A204.1 (cell line): ENCODE results near the gene AJM1.
A peak's percentile ranks its signal among the peaks of the same experiment; 100 is the strongest.

ENCODE experiments used
- FAIRE-seq: peaks from 2 replicates; lab custom pipeline; 2012; peaks lifted over from hg19 to GRCh38; lab: Jason Lieb, UNC

Gene AJM1

DNA sequence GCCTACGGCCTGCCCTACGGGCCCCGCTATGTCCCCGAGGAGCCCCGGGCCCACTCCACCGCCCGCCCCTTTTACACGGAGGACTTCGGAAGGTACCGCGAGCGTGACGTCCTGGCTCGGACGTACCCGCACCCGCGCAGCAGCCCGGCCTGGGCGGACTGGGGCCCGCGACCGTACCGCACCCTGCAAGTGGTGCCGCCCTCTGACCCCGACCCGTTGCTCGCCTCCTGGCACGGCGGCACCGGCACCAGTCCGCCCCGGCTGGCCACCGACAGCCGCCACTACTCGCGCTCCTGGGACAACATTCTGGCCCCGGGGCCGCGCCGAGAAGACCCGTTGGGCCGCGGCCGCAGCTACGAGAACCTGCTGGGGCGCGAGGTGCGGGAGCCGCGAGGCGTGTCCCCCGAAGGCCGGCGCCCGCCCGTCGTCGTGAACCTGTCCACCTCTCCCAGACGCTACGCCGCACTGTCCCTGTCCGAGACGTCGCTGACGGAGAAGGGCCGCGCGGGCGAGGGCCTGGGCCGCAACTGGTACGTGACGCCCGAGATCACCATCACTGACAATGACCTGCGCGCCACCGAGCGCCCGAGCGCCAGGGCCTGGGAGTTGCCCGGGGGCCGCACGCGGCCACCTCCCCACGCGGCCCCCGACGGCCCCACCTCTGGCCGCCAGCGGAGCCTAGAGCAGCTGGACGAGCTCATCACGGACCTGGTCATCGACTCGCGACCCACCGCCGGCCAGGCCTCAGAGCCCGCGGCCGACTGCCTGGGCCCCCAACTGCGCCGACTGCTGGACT is 3.4 kb downstream of the AJM1 start:
- FAIRE-seq, result no peak

DNA sequence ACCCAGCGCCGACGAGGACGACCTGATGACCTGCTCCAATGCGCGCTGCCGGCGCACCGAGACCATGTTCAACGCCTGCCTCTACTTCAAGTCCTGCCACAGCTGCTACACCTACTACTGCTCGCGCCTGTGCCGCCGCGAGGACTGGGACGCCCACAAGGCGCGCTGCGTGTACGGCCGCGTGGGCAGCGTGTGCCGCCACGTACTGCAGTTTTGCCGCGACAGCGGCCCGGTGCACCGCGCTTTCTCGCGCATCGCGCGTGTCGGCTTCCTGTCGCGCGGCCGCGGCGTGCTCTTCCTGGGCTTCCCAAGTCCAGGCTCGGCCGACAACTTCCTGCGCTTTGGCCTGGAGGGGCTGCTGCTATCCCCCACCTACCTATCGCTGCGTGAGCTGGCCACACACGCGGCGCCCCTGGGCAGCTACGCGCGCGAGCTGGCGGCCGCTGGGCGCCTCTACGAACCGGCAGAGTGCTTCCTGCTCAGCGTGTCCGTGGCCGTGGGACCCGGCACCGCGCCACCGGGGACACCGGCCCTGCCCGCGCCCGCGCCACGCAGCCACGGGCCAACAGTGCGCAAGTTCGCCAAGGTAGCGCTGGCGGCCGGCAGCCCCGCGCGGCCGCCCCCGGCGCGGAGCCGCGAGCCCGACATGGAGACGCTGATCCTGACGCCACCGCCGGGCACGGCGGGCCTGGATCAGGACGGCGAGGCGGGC is 4.3 kb downstream of the AJM1 start:
- FAIRE-seq, result no peak

DNA sequence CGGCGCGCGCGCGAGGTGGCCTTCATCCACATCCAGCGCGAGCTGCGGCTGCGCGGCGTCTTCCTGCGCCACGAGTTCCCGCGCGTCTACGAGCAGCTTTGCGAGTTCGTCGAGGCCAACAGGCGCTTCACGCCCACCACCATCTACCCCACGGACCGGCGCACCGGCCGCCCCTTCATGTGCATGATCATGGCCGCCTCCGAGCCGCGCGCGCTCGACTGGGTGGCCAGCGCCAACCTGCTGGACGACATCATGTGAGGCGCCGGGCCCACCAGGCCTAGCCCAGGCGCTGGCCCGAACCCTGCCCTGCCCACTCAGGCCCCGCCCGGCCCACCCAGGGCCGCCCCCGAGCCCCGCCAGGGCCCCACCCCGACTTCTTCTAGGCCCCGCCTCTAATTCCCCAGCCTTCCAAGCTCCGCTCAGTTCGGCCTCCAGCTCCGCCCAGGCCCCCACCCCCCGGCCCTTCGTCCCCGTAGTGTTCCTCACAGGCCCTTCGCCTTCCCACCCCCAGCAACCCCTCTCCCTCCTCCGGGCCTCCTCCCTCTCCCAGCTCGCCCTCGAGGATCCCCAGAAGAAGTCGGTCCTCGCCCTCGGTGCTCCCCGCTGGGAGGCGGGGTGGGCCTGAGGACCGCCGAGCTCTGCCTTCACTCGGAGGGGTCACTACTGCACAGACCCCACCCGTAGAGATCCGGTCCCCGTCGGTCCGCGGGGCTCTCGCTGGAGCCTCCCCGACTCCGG is 5.0 kb downstream of the AJM1 start:
- no peak for FAIRE-seq

DNA sequence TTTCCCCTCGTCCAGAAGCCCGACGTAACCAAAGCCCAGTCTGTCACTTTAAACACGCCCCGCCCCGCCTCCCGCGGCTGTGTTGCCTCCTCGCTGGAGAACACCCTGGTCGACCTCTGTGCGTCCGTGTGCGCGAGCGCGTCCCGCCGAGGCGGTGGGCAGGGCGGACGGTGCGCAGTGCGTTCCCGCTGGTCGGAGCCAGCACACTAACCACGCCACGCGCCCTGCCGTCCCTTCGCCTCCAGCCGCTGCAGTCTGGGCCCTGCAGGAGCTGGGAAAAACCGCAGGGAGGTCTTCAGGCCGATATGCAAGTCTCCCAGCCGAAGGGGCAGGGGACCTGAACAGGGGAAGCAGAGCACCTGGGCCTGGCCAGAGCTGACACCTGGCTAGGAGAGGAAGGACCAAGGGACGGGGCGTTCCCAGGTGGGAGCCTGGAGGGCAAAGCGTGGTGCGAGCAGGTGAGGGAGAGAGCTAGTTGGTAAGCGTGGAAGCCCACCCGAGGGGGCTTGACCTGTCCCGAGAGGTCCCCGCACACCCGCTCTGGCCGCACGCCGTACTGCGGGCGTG is 5.6 kb downstream of the AJM1 start:
- no peak for FAIRE-seq

DNA sequence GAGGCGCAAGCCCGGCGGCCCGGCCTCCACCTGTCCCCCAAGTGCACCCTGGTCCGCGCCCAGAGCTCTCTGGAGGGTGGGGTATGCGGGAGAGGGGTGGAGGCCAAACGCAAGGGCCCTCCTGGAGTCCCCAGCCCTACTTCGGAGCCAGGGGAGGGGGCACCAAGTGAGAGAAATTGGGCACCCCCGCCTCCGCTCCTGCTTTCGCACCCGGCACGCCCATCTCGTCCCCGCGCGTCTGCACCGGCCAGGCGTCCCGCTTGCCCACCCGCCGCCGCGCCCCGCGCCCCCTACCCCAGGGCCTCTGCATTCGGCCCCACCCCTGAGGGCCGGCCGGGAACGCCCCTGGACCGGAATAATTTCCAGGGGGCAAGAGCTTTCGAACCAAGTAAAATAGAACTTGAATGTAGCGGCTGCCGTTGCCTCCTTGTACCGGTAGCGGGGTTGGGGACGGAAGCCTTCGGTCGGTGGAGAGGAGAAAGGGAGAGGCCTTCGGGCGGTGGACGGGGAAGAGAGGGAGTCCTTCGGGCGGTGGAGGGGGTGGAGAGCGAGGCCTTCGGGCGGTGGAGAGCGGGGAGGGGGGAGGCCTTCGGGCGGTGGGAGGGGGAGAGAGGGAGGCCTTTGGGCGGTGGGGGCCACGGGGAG is 6.2 kb downstream of the AJM1 start:
- FAIRE-seq, result no peak

DNA sequence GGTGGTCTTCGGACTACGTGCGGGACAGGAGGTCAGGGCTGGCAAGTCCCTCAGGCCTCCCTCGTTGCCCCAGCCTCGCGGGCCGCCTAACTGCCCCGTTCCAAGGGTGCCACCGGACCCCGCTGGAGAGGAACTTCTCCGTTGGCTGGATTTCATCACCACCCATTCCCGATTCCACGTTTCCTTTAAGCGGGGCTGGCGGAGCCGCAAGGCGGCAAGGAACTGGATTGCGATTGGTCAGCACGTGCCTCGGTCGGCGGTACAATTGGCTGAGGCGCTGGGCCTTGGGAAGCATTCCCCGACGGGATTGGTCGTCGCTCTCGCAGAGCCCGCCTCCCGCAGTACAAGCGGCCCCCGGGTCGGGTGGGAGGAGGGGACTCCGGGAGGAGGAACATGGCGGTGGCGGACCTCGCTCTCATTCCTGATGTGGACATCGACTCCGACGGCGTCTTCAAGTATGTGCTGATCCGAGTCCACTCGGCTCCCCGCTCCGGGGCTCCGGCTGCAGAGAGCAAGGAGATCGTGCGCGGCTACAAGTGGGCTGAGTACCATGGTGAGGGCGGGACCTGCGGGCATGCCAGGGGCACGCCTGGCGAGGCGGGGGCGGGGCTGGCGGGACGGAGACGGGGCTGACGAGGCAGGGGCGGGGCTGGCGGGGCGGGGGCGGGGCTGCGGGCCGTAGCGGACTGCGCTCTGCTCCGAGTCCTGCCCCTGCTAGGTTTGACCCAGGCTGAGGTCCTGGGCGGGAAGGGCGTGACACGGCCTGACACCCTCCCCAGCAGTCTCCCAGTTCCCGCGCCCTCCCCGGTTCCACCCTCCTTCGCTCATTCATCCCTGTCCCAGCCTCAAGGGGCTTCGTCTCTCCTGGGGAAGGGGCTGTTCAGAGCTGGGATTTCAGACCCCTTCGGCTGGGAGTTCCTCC is 7.0 kb downstream of the AJM1 start, which contains the start of gene PHPT1:
Gene PHPT1, plus strand, starts transcription at position 372 of the 922 bp plus-strand sequence. Its CDS starts 22 bp downstream, at position 394.
- peak; percentile 98 for FAIRE-seq

DNA sequence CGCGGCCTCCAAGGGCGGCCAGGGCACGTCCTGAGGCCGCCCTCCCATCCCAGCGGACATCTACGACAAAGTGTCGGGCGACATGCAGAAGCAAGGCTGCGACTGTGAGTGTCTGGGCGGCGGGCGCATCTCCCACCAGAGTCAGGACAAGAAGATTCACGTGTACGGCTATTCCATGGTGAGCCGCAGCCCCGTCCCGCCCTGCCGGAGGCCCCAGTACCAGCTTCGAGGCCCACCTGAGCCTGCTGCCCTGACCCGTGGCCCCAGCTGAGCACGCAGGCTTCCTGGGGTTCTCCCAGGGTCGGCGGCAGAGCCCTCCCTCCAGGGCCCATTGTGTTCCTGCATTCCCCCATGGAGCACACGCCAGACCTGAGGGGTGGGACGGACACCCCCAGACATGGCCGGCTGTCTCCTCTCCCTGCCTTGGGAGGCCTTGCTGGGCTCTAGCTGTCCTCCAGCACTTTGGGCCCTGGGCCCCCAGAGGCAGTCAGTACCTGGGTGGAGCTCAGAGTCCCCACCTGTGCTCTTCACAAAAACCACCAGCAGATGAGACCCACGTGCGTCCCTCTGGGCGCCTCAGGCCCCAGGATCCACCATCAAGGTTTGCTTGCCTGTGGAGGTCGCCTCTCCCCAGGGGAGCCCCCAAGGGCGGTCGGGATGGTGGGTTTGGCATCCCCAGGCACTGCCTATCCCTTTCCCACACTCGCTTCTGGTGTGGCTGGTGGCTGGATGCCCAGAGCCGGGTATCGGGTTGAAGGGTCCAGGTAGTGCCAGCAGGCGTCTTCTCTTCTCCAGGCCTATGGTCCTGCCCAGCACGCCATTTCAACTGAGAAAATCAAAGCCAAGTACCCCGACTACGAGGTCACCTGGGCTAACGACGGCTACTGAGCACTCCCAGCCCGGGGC is 7.9 kb downstream of the AJM1 start:
- FAIRE-seq, result no peak

DNA sequence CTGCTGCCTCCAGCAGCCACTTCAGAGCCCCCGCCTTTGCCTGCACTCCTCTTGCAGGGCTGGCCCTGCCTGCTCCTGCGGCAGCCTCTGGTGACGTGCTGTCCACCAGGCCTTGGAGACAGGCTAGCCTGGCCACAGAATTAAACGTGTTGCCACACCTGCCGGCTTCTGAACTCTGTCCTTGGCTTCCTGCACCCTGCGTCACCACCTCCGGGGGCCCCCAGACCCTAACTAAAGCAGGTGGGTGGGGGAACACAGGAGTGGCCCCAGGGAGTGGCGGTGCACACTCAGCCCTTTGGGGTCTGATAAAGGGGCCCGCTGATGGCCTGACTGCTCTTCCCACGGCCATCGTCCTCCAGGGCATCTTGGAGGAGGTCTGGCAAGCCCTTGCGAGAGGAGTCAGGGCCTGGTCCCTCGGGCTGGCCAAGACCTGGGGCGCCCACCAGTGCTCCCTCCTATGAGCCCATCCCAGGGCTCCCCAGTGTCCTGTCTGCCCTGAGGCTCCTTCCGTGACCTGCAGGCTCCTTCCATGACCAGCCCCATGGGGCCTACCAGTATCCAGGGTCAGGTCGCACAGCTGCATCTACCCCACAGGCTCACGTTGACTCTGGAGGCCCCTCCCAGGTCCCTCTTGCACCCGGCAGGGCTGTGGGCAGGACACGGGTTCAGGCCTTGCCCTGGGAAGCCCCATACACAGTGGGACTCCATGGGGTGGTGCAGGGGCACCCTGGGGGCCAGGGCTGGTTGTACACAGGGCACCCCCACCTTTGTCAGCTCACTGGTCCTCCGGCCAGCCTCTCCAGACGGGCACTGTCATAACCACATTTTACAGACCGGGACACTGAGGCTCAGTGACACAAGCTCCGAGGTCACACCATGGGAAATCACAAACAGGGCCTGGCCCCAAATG is 8.8 kb downstream of the AJM1 start:
- FAIRE-seq, result no peak

DNA sequence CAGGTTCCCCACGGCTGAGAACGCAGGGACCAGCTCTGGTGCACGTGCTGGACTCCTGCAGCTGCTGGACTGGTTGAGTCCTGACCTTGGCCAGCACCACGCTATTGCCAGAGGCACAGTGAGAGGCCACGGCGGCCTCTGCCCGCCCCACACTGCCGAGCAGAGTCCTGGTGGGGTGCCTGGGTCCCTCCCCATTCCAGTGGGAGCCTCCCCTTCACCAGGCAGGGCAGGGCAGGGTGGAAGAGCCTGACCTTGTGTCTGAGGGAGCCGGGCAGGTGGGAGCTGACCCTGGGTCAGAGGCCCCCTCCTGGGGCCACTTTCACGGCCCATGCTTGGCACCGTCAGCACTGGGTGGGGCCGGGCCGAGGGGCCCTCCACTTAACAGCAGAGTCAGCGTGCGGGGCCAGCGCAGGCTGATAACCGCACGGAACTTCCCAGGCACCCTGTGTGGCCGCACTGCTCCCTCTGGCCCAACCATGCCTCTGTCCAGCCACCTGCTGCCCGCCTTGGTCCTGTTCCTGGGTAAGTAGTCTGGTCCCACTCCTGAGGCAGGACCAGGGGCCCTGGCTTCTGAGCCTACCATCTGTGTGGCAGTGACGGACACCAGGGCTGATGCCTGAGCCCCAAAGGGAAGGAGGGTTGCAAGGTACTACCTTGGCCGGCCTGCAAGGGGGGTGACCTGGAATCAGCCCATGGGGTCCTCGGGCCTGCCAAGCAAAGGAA is 9.8 kb downstream of the AJM1 start, which contains the start of gene MAMDC4:
Gene MAMDC4, plus strand, starts transcription at position 406 of the 723 bp plus-strand sequence. Its CDS starts 71 bp downstream, at position 477.
- FAIRE-seq, result no peak

DNA sequence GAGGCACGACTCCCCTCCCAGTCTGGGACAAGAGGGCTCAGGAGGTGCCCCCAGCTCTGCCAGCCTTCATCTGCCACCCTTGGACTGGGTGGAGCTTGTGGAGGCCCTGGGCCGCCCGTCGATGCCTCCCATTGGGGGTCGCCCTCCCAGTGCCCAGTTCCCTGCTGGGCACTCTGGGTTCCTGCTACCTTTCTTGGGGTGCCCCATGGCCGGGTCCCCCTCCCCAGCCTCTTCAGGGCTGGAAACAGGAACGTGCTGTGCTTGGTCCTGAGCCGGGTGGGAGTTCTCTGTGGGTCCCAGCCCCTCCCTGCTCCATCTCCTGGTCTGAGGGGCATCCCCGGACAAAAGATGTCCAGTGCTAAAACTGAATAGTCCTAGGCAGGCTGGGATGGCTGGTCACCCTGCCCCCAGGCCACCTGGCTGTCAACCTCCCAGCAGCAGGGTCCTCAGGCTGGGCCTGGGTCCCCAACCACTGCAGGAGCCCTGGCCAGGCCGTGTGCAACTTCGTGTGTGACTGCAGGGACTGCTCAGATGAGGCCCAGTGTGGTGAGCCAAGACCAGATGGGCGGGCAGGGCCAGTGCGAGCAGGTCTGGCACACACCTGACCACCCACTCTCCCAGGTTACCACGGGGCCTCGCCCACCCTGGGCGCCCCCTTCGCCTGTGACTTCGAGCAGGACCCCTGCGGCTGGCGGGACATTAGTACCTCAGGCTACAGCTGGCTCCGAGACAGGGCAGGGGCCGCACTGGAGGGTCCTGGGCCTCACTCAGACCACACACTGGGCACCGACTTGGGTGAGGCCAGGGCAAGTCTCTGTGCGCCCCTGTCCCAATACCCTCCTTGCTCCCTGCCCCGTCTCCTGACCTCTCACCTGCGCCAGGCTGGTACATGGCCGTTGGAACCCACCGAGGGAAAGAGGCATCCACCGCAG is 10.7 kb downstream of the AJM1 start:
- no peak for FAIRE-seq

DNA sequence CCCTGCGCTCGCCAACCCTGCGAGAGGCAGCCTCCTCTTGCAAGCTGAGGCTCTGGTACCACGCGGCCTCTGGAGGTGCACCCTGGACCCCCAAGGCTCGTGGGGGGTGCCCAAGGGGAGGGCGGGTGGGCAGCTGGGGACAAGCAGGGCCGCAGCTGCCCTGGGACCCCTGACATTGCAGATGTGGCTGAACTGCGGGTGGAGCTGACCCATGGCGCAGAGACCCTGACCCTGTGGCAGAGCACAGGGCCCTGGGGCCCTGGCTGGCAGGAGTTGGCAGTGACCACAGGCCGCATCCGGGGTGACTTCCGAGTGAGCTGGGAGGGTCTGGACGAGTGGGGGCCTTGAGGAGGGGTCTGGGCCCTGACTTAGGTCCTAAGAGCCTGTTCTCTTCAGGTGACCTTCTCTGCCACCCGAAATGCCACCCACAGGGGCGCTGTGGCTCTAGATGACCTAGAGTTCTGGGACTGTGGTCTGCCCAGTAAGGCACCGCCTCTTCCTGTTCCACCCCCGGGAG is 11.4 kb downstream of the AJM1 start:
- no peak for FAIRE-seq

DNA sequence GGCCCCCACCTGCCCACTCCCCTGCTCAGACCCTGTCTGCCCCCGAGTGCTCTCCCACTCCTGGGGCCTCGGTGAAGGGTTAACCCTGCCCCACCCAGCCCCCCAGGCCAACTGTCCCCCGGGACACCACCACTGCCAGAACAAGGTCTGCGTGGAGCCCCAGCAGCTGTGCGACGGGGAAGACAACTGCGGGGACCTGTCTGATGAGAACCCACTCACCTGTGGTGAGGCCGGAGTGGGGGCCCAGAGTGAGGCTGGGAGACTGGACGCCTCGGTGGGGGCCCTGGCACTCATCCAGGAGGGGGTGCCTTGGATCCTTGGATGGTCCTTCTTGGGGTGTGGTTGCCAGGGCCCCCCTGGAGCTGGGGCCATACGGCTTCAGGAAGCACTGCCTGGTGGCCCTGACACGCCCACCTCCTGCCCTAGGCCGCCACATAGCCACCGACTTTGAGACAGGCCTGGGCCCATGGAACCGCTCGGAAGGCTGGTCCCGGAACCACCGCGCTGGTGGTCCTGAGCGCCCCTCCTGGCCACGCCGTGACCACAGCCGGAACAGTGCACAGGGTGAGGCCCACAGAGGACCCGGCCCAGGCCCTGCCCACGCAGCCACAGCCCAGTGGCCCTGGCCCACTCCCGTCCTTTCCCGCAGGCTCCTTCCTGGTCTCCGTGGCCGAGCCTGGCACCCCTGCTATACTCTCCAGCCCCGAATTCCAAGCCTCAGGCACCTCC is 12.0 kb downstream of the AJM1 start:
- no peak for FAIRE-seq

DNA sequence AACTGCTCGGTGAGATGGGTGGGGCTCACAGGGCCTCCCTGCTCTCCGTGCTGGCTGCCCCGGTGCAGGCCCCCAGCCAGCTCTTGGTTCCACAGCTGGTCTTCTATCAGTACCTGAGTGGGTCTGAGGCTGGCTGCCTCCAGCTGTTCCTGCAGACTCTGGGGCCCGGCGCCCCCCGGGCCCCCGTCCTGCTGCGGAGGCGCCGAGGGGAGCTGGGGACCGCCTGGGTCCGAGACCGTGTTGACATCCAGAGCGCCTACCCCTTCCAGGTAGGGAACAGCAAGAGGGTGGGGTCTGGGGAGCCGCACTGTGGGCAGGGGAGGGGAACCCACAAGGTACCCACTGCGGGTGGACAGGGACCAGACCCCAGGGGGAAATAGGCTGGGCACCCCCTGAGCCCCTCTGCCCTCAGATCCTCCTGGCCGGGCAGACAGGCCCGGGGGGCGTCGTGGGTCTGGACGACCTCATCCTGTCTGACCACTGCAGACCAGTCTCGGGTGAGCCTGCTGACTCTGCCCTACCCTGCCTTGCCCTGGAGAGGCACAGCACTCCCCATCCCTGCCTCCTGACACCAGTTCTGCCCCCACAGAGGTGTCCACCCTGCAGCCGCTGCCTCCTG is 12.7 kb downstream of the AJM1 start:
- FAIRE-seq, result no peak

DNA sequence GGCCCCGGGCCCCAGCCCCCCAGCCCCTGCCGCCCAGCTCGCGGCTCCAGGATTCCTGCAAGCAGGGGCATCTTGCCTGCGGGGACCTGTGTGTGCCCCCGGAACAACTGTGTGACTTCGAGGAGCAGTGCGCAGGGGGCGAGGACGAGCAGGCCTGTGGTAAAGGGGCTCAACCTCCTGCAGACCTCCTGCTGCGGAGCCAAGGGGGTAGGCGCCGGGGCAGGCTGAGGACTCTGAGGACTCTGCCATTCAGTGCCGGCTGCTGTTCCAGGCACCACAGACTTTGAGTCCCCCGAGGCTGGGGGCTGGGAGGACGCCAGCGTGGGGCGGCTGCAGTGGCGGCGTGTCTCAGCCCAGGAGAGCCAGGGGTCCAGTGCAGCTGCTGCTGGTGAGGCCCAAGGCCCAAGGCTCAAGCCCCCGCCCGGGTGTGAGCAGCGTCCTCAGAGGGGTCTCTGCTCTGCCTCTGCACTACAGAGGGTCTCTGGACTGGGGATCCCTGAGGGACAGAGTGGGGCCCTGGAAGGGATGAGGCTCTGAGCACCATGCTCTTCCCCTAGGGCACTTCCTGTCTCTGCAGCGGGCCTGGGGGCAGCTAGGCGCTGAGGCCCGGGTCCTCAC is 13.3 kb downstream of the AJM1 start:
- no peak for FAIRE-seq

DNA sequence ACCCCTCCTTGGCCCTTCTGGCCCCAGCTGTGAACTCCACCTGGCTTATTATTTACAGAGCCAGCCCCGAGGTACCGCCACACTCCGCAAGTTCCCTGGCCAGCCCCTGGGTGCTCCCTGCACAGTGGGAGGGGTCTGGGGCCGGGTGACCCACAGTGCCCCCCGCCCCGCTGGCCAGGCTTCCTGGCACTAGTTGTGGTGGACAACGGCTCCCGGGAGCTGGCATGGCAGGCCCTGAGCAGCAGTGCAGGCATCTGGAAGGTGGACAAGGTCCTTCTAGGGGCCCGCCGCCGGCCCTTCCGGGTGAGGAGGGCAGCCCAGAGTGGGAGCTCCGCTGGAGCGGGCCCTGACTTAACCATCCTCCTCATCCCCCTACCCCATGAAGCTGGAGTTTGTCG is 13.8 kb downstream of the AJM1 start:
- FAIRE-seq, result no peak
